Osteoblast (primary cell): Measurements from ENCODE around the gene RFPL1. TPM values are rescaled to one million over a fixed set of nuclear protein-coding genes. Genes with fewer than 3 reads are reported as not detected.

Source experiments
- DNase-seq: peaks from one replicate; pipeline ENCODE4 v3.0.0; 2011; ENCODE audit warnings: low spot score, mixed read lengths; ENCODE audit not compliant: insufficient read length; ENCODE audit errors: missing footprints
- H2AFZ ChIP-seq: 2 replicates; pipeline ENCODE4 v1.6.0; 2011; ENCODE audit warnings: mild to moderate bottlenecking, low read length
- H3K27ac ChIP-seq: 2 replicates; pipeline ENCODE4 v1.5.1; 2011; ENCODE audit warnings: mild to moderate bottlenecking, low read depth, low read length, moderate library complexity
- H3K27me3 ChIP-seq: 2 replicates; pipeline ENCODE4 v1.6.0; 2012; ENCODE audit warnings: mild to moderate bottlenecking, control low read depth, inconsistent platforms, low read length, moderate library complexity; ENCODE audit not compliant: insufficient read depth
- H3K36me3 ChIP-seq: 2 replicates; pipeline ENCODE4 v1.5.1; 2011; ENCODE audit warnings: mild to moderate bottlenecking, low read length, control low read depth, moderate library complexity; ENCODE audit not compliant: insufficient read depth
- H3K4me1 ChIP-seq: 2 replicates; pipeline ENCODE4 v1.5.1; 2011; ENCODE audit warnings: mild to moderate bottlenecking, low read length, control low read depth, moderate library complexity; ENCODE audit not compliant: insufficient read depth
- H3K4me2 ChIP-seq: 2 replicates; pipeline ENCODE4 v1.6.0; 2011; ENCODE audit warnings: mild to moderate bottlenecking, low read length; ENCODE audit not compliant: insufficient read depth
- H3K4me3 ChIP-seq: fragments of 200-600 bp; sonication (generic); 3 replicates; pipeline ENCODE4 v1.5.1; 2012; ENCODE audit warnings: mild to moderate bottlenecking, low read length, inconsistent platforms; ENCODE audit not compliant: insufficient read depth
- H3K79me2 ChIP-seq: 2 replicates; pipeline ENCODE4 v1.6.0; 2012; ENCODE audit warnings: mild to moderate bottlenecking, low read length, control low read depth, inconsistent platforms; ENCODE audit not compliant: insufficient read depth
- H3K9me3 ChIP-seq: 2 replicates; pipeline ENCODE4 v1.5.1; 2011; ENCODE audit warnings: low read depth, low read length, control low read depth
- H4K20me1 ChIP-seq: 2 replicates; pipeline ENCODE4 v1.6.0; 2012; ENCODE audit warnings: mild to moderate bottlenecking, low read length, control low read depth; ENCODE audit not compliant: insufficient read depth
- CTCF ChIP-seq: IDR thresholded peaks from 2 replicates; pipeline ENCODE4 v1.5.1; 2011; ENCODE audit warnings: mild to moderate bottlenecking, low read depth, low read length, moderate library complexity; ENCODE audit errors: extremely low read depth
- total RNA-seq: library from RNA; depleted of rRNA; stranded (reverse); fragments of >200 nt; gene quantifications from 2 replicates; pipeline ENCODE4 v1.2.3, GENCODE V29; 2012

The RFPL1 gene
- total RNA-seq, 1 donor, result not detected

DNA sequence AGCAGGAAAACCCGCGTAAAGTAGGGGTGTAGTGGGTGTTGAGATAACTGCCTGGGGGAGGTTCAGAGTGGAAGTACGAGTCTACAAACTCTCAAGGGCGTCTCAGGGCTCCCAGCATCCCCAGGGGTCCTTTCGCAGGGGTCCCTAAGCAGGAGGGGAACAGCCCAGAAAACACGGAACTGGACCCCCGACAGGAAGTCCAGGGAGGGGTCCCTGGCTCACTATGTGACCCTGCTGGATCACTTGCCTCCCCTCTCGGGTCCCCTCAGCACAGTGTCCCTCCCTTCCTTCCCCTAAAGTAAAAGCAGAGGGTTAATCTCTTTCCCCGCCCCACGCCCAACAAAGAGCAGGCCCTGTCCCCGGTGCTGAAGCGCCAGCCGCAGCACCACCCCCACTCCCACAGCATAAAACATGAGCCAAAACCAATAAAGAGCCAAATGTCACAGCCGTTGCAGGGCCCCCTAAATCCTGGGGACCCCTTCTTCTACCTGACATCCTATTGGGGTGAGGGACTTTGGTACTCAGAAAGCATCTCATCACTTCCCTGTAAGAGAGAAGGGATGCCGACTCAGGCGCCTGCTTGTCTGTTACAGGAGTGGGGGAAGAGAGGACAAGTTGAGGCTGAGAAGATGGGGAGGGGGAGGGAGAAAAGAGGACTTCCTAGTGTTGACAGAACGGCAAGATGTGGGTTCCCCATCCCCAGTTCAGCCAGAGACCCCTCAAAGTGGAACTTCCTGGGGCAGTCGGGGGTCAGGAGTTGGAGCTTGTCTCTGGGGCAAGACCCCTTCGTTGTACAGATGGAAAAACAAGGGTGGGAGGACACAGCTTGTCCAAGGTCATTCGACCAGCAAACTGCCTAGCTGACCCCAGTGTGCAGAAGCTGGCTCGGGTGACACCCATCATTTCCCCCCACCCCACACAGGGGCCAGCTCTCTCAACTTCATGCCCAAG, 40.2 kb downstream of the RFPL1 start:
- Histone ChIP-seq H3K27ac (no peak overlapping the region), H2AFZ (no peak overlapping the region), H3K36me3 (no peaks in the 10 kb centered on the region), H3K4me3 (no peak overlapping the region), H3K9me3 (no peaks in the 10 kb centered on the region), H3K27me3 (peaks cover 62% of the 10 kb centered on the region), H4K20me1 (no peaks in the 10 kb centered on the region), H3K4me1 (no peaks in the 10 kb centered on the region), H3K79me2 (no peaks in the 10 kb centered on the region), H3K4me2 (no peak overlapping the region)
- no peak for TF ChIP-seq CTCF
- DNase-seq, result peak; percentile 93

DNA sequence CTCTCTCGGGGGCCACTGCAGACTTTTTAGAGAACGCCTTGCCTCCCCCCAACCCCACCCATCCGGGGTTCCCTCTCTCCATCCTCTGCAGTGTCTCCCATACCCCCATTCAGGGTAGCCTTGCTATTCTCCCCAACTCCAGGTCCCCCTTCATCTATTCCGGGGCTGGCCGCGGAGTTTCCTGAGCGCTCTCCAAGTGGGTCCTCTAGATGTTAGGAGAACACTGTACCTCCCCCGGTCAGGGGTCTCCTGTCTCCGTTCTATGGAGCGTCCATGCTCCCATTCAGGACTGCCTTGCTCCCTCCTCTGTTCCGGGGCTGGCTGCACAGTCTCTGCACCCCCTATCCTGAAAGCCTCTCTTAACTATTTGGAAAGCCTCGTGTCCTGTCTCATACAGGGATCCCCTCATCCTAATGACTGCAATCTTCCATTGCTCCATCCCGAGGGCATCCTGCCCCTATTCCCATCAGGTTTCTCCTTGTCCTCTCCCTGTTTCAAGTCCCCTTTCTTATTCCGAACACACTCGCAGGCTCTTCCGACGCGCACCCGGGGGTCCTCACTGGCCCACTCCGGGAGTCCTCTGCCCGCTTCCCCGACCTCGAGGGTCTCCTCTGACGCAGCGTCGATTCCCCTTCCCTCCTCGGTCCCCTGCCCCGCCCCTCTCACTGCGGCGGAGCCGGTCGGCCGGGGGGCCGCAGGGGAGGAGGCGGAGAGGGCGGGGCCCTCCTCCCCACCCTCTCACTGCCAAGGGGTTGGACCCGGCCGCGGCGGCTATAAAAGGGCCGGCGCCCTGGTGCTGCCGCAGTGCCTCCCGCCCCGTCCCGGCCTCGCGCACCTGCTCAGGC, 41.3 kb downstream of the RFPL1 start, which contains the start of gene NEFH:
Gene NEFH (plus strand): TSS at position 802 of the 845 bp plus-strand sequence. CDS start 45 bp downstream, outside the sequence.
- Histone ChIP-seq H3K4me1 (no peaks in the 10 kb centered on the region), H3K27ac (no peak within 1 kb of the TSS), H2AFZ (no peak within 1 kb of the TSS), H3K4me3 (peak within 1 kb of the TSS; percentile 28), H3K27me3 (peaks cover 62% of the 10 kb centered on the region), H3K4me2 (no peak within 1 kb of the TSS), H3K36me3 (no peaks in the 10 kb centered on the region), H4K20me1 (no peaks in the 10 kb centered on the region), H3K79me2 (no peaks in the 10 kb centered on the region), H3K9me3 (no peaks in the 10 kb centered on the region)
- peak; percentile 79 for DNase-seq
- no peak for TF ChIP-seq CTCF

GRCh38 chr22:29480262-29480511, 41.8 kb downstream of the RFPL1 start:
- no peaks in the 10 kb centered on the region for H4K20me1 ChIP-seq
- H3K79me2 ChIP-seq, result no peaks in the 10 kb centered on the region
- no peak for TF ChIP-seq CTCF
- no peak for DNase-seq
- H3K36me3 ChIP-seq, result no peaks in the 10 kb centered on the region
- no peaks in the 10 kb centered on the region for H3K4me1 ChIP-seq
- H3K4me2 ChIP-seq, result no peak overlapping the region
- no peak overlapping the region for H3K27ac ChIP-seq
- H3K4me3 ChIP-seq, result no peak overlapping the region
- no peak overlapping the region for H2AFZ ChIP-seq
- peaks cover 62% of the 10 kb centered on the region for H3K27me3 ChIP-seq
- H3K9me3 ChIP-seq, result no peaks in the 10 kb centered on the region
